NOMO-1 (cell line): ENCODE measurements around the gene MXD3.
A peak's percentile ranks its signal among the peaks of the same experiment; 100 is the strongest.
"Not testable (repeated sequence)": the region's sequence is repeated elsewhere in the genome, so short reads cannot be mapped to it uniquely, and the experiment has no call there.

Experiments
- DNase-seq, 2 experiments: peaks; one replicate each; lab custom pipeline; 2025; ENCODE audit not compliant: unreplicated experiment in 2 of 2; lab: John Stamatoyannopoulos, UW

The MXD3 gene, protein sequence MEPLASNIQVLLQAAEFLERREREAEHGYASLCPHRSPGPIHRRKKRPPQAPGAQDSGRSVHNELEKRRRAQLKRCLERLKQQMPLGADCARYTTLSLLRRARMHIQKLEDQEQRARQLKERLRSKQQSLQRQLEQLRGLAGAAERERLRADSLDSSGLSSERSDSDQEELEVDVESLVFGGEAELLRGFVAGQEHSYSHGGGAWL

GRCh38 chr5:177311723-177312648, at the start of gene MXD3:
Gene MXD3, minus strand, starts transcription at chr5:177311898. Its CDS starts 68 bp downstream, at chr5:177311830.
- peak; percentile 96 to 98 for DNase-seq

DNA sequence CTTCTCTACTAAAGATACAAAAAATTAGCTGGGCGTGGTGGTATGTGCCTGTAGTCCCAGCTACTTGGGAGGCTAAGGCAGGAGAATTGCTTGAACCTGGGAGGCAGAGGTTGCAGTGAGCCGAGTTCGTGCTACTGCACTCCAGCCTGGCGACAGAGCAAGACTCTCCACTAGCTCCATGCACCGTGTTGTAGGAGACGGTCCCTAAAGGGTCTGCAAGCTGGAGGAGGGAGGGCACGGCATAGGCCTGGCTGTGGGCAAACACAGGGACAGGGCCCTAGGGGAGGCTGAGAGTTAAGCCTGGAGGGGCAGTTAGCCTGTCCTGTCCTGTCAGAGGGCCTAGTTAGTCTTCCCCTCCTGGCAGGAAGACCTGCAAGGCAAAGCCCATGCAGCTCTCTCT, 49.0 kb upstream of the MXD3 start:
- DNase-seq: not testable (repeated sequence)

DNA sequence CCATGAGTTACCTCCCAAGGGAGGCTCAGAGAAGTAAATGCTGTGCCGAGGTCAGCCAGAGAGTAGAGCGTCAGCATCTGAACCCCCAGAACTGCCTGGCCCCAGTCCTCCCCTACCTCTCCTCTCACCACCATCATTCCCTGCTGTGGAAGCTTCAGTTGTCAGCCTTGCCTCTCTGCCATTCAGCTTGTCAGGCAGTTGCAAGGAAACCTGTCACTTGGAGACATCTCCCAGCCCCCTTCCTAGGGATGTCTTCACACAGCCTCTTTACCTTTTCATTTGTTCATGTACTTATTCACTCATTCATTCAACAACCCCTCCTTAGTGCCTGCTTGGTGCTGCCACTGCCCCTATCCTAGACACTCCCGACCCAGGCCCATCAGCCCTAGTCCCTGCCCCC, 48.2 kb upstream of the MXD3 start:
- no peak for DNase-seq

DNA sequence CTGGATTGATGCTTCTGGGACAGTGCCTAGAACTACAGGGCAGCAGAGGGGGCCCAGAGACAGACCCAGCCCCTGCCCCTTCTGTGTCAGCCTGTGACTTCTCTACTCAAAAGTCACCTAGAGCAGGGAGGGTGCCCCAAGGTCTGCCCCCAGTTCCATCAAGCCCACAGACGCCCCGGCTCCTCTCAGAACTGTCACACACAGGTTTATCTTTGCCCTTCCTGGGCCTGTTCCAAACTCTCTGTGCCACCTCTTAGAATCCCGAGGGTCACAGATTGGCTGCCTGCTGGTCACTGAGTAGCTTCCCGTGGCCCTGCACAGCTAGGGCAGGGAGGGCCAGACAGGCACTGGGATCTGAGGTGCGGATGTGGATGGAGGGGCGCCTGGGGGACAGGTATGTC, 47.8 kb upstream of the MXD3 start:
- no peak for DNase-seq

DNA sequence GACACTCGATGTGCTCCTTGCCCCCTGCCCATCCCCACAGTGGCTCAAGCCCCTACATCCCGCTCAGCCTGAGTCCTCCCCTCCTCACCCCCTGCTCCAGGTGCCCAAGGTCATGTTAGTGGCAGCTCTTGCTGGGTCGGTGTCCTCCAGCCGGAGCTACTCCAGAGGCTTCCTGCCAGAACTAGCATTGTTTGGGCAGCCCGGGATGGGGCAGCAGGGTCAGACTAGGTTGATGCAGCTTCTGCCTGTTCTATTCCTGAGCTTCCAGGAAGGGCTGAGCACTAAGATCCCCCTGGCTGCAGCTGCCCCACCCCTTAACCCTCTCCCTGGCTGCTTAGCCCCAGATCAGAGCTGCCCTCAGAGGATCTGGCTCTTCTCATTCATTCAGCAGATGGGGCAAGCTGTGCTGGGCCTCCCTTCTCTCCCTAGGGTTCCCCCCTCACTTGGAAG, 46.7 kb upstream of the MXD3 start:
- no peak for DNase-seq

DNA sequence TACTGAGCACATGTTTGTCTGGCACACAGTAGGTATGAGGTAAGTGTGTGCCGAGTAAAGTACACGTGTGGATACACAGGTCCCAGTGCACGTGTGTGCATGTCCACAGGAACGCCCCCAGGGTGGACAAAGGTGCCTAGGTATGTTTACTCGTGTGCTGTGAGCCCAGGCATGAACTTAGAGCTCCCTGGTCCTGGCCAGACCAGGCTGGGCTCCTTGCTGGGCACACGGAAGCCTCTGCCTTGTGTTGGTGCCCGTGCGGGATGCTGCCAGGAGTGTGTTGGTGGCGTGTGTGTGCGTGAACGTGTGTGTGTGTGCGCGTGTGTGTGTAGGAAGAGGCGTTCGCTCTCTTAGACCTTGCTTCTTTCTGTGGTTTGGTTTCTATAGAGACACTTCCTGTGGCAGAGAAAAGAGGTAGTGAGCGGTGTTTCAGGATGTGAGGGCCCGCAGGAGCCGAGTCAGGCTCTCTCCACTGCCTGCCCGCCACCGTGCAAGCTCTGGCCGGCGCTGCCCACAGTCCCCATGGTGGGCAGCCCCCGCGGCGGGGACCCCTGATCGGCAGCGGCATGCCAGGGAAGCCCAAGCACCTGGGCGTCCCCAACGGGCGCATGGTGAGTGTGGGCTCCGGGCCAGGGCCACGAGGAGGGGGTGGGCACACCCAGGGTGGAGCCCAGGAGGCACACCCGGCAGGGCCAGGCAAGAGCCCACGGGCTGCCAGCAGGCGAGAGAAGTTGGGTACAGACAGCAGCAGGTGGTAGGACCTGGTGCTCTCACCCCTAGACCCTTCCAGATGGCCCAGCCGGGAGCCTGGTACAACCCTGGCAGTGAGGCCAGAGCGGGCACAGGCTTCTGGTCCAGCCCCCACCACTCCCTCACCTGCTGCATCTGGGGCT, 46.0 kb upstream of the MXD3 start, which contains the start of gene RGS14:
Gene RGS14 (plus strand): TSS at position 466 of the 893 bp plus-strand sequence. CDS start 101 bp downstream, at position 567.
- peak; percentile 93 for DNase-seq

- no peak for DNase-seq
These were observed 45.4 kb upstream of the MXD3 start for GRCh38 chr5:177357146-177357458.

DNA sequence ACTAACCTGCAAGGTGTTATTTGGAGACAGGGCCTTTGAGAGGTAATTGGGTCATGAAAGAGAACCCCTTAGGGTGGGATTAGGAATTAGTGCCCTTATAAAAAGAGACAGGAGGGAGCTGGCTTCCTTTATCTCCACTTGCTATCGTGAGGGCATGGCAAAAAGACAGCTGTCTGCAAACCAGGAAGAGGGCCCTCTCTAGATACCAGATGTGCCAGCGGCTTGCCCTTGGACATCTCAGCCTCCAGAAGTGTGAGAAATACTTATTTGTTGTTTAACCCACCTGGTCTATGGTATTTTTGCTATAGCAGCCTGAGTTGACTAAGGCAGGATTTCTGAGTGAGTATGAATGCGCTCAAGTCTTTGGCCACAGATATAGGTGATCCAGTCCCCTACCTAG, 45.0 kb upstream of the MXD3 start:
- no peak for DNase-seq

- no peak for DNase-seq
These were observed 44.1 kb upstream of the MXD3 start for GRCh38 chr5:177355868-177356168.

- no peak for DNase-seq
These were observed 43.6 kb upstream of the MXD3 start for GRCh38 chr5:177355162-177355867.

- DNase-seq: no peak
These were observed 43.0 kb upstream of the MXD3 start for GRCh38 chr5:177354711-177355110.

GRCh38 chr5:177354256-177354655, 42.6 kb upstream of the MXD3 start:
- DNase-seq: no peak

DNA sequence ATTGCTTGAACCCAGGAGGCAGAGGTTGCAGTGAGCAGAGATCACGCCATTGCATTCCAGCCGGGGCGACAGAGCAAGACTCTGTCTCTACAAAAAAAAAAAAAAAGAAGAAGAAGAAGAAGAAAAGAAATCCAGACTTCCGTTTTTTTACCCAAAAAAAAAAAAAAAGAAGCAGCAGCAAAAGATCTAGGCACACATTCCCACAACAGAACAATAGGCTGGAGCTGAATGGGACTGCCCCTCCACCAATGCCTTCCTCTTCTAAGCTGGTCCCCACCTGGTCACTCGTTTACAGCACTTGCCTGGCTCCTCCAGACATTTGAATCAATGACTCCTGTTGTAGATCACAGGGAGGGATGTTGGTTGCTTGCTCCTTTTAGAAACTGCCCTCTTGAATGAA, 41.4 kb upstream of the MXD3 start:
- peak in 1 of 2 experiments; percentile 40 for DNase-seq

GRCh38 chr5:177351392-177352329, 40.0 kb upstream of the MXD3 start, which contains the start of gene LMAN2:
Gene LMAN2, minus strand, starts transcription at chr5:177351668. Its CDS starts 21 bp downstream, at chr5:177351647.
- DNase-seq: peak; percentile 95 to 97

DNA sequence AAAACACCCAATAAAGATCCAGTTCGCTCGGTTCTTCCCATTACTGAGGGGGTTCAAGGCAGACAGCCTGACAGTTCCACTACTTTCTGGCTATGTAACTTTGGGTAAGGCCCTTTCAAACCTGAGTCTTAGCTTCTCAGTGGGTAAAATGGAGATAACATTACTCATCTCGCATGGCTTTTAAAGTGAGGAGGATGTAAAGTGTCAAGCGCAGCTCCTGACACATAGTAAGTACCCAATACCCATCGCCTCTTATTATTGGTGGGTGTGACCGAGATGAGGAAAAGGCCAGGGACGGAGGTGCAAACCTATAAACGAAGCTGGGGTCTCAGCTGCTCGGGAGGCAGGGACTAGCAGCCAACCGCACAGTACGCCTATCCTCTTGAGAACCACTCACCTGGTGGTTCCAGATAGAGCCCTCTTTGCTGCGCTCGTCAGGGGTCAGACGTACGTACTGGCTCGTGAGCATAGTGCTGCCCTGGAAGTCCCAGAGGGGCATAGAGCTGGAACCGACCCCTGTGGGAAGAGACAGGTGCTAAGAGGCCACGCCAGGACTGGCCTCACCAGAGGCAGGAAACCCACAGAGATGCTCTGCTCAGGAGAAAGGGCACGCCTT, 39.2 kb upstream of the MXD3 start:
- no peak for DNase-seq

GRCh38 chr5:177349762-177350161, 38.1 kb upstream of the MXD3 start:
- no peak for DNase-seq

DNA sequence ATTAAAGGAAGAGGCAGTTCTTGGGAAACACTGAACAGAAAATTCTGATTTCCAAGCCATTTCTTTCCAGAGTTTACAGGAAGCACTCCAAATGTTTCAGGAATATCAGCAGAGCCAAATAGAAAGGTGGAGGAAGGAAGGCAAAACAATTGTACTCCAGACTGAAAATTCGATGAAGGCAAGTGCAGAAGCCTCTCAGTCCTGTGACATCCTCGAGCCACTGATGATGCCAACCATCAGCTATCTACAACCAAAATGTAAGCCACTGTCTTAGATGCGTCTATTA, 37.6 kb upstream of the MXD3 start:
- no peak for DNase-seq

DNA sequence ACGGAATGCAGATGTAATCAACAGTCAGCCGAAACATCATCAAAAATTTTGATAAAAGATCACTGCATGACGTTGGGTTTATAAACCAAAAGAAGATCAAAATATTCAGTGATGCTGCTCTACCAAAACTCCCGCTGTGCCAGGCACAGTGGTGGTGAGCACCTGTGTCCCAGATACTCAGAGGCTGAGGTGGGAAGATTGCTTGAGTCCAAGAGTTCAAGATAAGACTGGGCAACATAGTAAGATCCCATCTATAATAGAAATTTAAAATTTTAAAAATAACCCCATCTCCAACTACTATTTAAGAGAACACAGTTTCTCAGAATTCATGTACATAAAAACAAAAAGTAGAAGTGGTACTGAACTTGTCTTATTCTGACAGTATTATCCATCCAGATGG, 36.0 kb upstream of the MXD3 start:
- no peak for DNase-seq

DNA sequence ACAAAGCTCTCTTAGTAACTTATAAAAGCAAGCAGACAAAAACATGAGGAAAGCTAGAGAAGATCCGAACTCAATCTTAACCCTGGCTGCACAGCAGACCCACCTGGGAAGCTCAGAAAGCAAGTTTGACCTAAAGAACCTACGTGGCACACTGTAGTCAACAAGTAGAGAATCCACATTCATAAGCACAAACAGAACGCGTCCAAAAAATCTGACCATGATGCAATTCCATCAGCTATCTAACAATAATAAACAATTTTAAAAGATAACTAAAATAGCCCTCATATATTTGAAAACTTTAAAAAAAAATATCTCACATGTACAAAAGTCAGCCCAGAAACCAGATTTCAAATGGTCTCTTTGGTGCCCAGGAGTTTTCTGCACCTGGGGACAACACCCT, 35.1 kb upstream of the MXD3 start:
- DNase-seq: no peak
